ENCODE measurements around the gene PTPRN2. TPM values are rescaled to one million over a fixed set of nuclear protein-coding genes. Genes with fewer than 3 reads are reported as not detected.

Gene PTPRN2
- total and polyA plus RNA-seq, 2 donors (not counting 3 experiments of a cell fraction or from before 2014, with no cell fraction given) = 0.62 to 0.88 TPM

GRCh38 chr7:157844611-157845010 lies 743.0 kb downstream of the PTPRN2 start:
- ChIA-PET CTCF (no interaction called here), POLR2A (no interaction called here)
- no peak overlapping the region for H3K4me3 ChIP-seq (replicated peaks in 1 of 3; ENCODE audit: insufficient read depth in 1 of 3, low read depth in 1 of 3, low read length in 3 of 3)
- DNase-seq (ENCODE audit: low read depth, low spot score) = no peak
- H3K36me3 ChIP-seq (ENCODE audit: control insufficient read depth in 2 of 2, extremely low read depth in 1 of 2, insufficient read depth in 2 of 2, low read length in 2 of 2) = no peaks in the 10 kb centered on the region
- no TSS peak for BruUV-seq (replicated peaks)
- H3K27ac ChIP-seq (ENCODE audit: insufficient read depth, low read depth, low read length) = no peak overlapping the region
- H3K4me2 ChIP-seq (ENCODE audit: insufficient read depth, low read length) = no peak overlapping the region
- no peaks in the 10 kb centered on the region for H3K27me3 ChIP-seq (ENCODE audit: control insufficient read depth in 2 of 2, insufficient read depth in 2 of 2, low read length in 2 of 2)
- no peaks in the 10 kb centered on the region for H3K79me2 ChIP-seq (ENCODE audit: control insufficient read depth, insufficient read depth, low read length)
- no peak overlapping the region for H2AFZ ChIP-seq (ENCODE audit: low read depth, low read length)
- no peaks in the 10 kb centered on the region for H3K4me1 ChIP-seq (ENCODE audit: control insufficient read depth, extremely low read depth, insufficient read depth, low read length)
- dilution Hi-C loops (cut with MboI; ENCODE audit: extremely low pct_ligation_motif_present, low sequenced_read_pairs) (no loop called here), intact Hi-C loops (cut with micrococcal nuclease) (no loop called here)
- H3K9ac ChIP-seq (replicated peaks; ENCODE audit: extremely low read depth, insufficient read depth, low read length) = no peak overlapping the region
- peaks cover 12% of the 10 kb centered on the region for H3K9me3 ChIP-seq (replicated peaks; ENCODE audit: control insufficient read depth, insufficient read depth, low read length)
- no peak for TF ChIP-seq POLR2A (IDR thresholded peaks at IDR 0.05; ENCODE audit: low read depth, low read length)
- H4K20me1 ChIP-seq (replicated peaks; ENCODE audit: control insufficient read depth, extremely low read depth, insufficient read depth, low read length) = no peaks in the 10 kb centered on the region
- FAIRE-seq = no peak
- no peaks in the 10 kb centered on the region for H3K9me1 ChIP-seq (replicated peaks; ENCODE audit: control insufficient read depth, extremely low read depth, insufficient read depth, low read length)

GRCh38 chr7:157844141-157844540 lies 743.5 kb downstream of the PTPRN2 start:
- Histone ChIP-seq H3K4me3 (replicated peaks in 1 of 3; ENCODE audit: insufficient read depth in 1 of 3, low read depth in 1 of 3, low read length in 3 of 3) (no peak overlapping the region), H3K9ac (replicated peaks; ENCODE audit: extremely low read depth, insufficient read depth, low read length) (no peak overlapping the region), H4K20me1 (replicated peaks; ENCODE audit: control insufficient read depth, extremely low read depth, insufficient read depth, low read length) (no peaks in the 10 kb centered on the region), H3K4me1 (ENCODE audit: control insufficient read depth, extremely low read depth, insufficient read depth, low read length) (no peaks in the 10 kb centered on the region), H3K27ac (ENCODE audit: insufficient read depth, low read depth, low read length) (no peak overlapping the region), H3K27me3 (ENCODE audit: control insufficient read depth in 2 of 2, insufficient read depth in 2 of 2, low read length in 2 of 2) (no peaks in the 10 kb centered on the region), H3K79me2 (ENCODE audit: control insufficient read depth, insufficient read depth, low read length) (no peaks in the 10 kb centered on the region), H3K4me2 (ENCODE audit: insufficient read depth, low read length) (no peak overlapping the region), H2AFZ (ENCODE audit: low read depth, low read length) (no peak overlapping the region), H3K9me1 (replicated peaks; ENCODE audit: control insufficient read depth, extremely low read depth, insufficient read depth, low read length) (no peaks in the 10 kb centered on the region), H3K36me3 (ENCODE audit: control insufficient read depth in 2 of 2, extremely low read depth in 1 of 2, insufficient read depth in 2 of 2, low read length in 2 of 2) (no peaks in the 10 kb centered on the region), H3K9me3 (replicated peaks; ENCODE audit: control insufficient read depth, insufficient read depth, low read length) (peaks cover 10% of the 10 kb centered on the region)
- no TSS peak for BruUV-seq (replicated peaks)
- intact Hi-C loops (cut with micrococcal nuclease) (no loop called here), dilution Hi-C loops (cut with MboI; ENCODE audit: extremely low pct_ligation_motif_present, low sequenced_read_pairs) (no loop called here)
- FAIRE-seq (no peak), DNase-seq (ENCODE audit: low read depth, low spot score) (no peak)
- TF ChIP-seq POLR2AphosphoS5 (IDR thresholded peaks at IDR 0.05; ENCODE audit: insufficient read depth, low read depth, low read length) = no peak
- TF ChIP-seq, protein P1, sequence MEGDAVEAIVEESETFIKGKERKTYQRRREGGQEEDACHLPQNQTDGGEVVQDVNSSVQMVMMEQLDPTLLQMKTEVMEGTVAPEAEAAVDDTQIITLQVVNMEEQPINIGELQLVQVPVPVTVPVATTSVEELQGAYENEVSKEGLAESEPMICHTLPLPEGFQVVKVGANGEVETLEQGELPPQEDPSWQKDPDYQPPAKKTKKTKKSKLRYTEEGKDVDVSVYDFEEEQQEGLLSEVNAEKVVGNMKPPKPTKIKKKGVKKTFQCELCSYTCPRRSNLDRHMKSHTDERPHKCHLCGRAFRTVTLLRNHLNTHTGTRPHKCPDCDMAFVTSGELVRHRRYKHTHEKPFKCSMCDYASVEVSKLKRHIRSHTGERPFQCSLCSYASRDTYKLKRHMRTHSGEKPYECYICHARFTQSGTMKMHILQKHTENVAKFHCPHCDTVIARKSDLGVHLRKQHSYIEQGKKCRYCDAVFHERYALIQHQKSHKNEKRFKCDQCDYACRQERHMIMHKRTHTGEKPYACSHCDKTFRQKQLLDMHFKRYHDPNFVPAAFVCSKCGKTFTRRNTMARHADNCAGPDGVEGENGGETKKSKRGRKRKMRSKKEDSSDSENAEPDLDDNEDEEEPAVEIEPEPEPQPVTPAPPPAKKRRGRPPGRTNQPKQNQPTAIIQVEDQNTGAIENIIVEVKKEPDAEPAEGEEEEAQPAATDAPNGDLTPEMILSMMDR (IDR thresholded peaks at IDR 0.05; ENCODE audit: extremely low read depth in 1 of 2, insufficient read depth in 1 of 2, low read depth in 1 of 2, low read length in 2 of 2) = no peak
- no peak for TF ChIP-seq FOS (IDR thresholded peaks at IDR 0.05; ENCODE audit: borderline replicate concordance, insufficient read depth, low read length)
- no peak for TF ChIP-seq MYC (IDR thresholded peaks at IDR 0.05; ENCODE audit: low read depth, low read length)
- no peak for TF ChIP-seq JUN (IDR thresholded peaks at IDR 0.05; ENCODE audit: borderline replicate concordance, insufficient read depth, insufficient read length, low read depth)
- ChIA-PET CTCF (no interaction called here), POLR2A (no interaction called here)

Measured in endothelial cell of umbilical vein (primary cell).